Thyroid gland (tissue), 4 donors: ENCODE measurements around the gene EBI3. TPM values are rescaled to one million over a fixed set of nuclear protein-coding genes. Genes with fewer than 3 reads are reported as not detected.
"Not testable (repeated sequence)": the region's sequence is repeated elsewhere in the genome, so short reads cannot be mapped to it uniquely, and the experiment has no call there.

Source experiments
- DNase-seq, 2 donors: peaks; one replicate each; pipeline ENCODE4 v3.0.0-alpha.2; 2019
- H3K27ac ChIP-seq, 3 donors: fragments of 200-600 bp; sonication (generic); 1 replicate in 2 of 3; 2 replicates in 1 of 3; pipeline ENCODE4 v1.5.1; 2016 to 2019; ENCODE audit warnings: mild to moderate bottlenecking in 1 of 3, moderate library complexity in 1 of 3
- H3K27me3 ChIP-seq: fragments of 200-600 bp; sonication (generic); one replicate; pipeline ENCODE4 v1.5.1; 2019
- H3K36me3 ChIP-seq, 2 donors: fragments of 200-600 bp; sonication (generic); one replicate each; pipeline ENCODE4 v1.5.1; 2016 to 2019
- H3K4me1 ChIP-seq, 2 donors: fragments of 200-600 bp; sonication (generic); one replicate each; pipeline ENCODE4 v1.5.1; 2017 to 2019
- H3K4me3 ChIP-seq, 3 donors: fragments of 200-600 bp; sonication (generic); replicated peaks in 1 of 3; 1 replicate in 2 of 3; 2 replicates in 1 of 3; pipeline ENCODE4 v1.5.1; 2016; ENCODE audit warnings: mild to moderate bottlenecking in 1 of 3
- H3K9me3 ChIP-seq: fragments of 200-600 bp; sonication (generic); one replicate; pipeline ENCODE4 v1.5.1; 2017
- POLR2A ChIP-seq, 2 donors: fragments of 450-650 bp; IDR thresholded peaks; one replicate each; pipeline ENCODE4 v1.6.1; 2017; ENCODE audit warnings: antibody characterized with exemption in 2 of 2, mild to moderate bottlenecking in 2 of 2, moderate library complexity in 1 of 2
- WGBS, 2 donors: methylation state at CpG; one replicate each; pipeline ENCODE4 v1.1.5; 2017; 5-methylcytosine and 5-hydroxymethylcytosine counted together
- intact Hi-C: fragments of 100-400 bp; cut with DNase I; formaldehyde crosslinking; loops from one replicate; pipeline ENCODE4 v1.15.1; 2023
- total RNA-seq, 4 donors: library from RNA; depleted of rRNA; stranded (reverse); fragments of >200 nt; gene quantifications; one replicate each; pipeline ENCODE4 v1.2.3, GENCODE V29; 2016
- TF ChIP-seq, protein P1 (sequence below), 6 experiments: fragments of 200-600 bp in 3 of 6; fragments of 450-650 bp in 3 of 6; sonication (generic) in 3 of 6; IDR thresholded peaks; one replicate each; pipeline ENCODE4 v1.5.1; 2016 to 2019; ENCODE audit warnings: antibody characterized with exemption in 6 of 6, mild to moderate bottlenecking in 2 of 6, inconsistent platforms in 1 of 6, moderate library complexity in 1 of 6

EBI3 gene
- total RNA-seq, 4 donors from 2014 or later, result 0.49 to 4.5 (median 2.0) TPM

DNA sequence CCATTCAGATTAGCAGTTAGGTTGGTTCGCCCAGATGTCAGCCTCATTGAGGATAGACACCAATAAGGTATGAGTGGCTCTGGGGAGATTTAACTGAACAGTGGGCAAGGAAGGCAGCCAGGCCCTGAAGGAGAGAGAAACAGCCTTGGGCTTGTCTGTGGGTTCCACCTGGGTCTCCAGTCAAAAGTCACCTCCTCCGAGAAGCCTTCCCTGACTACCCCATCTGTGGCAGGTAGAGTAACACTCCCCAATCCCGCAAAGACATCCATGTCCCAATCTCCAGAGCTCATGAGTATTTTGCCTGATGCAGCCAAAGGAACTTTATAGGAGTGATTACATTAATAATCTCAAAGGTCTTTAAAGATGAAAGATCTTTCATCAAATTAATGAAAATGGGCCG lies 9.5 kb downstream of the EBI3 start:
- Histone ChIP-seq H3K9me3 (no peaks in the 10 kb centered on the region), H3K4me1 (no peaks in the 10 kb centered on the region), H3K36me3 (no peaks in the 10 kb centered on the region), H3K4me3 (no peak overlapping the region), H3K27ac (no peak overlapping the region), H3K27me3 (no peaks in the 10 kb centered on the region)
- WGBS, 2 donors, result 88 to 95% methylated on average over 4 of the region's 4 CpGs
- DNase-seq, result no peak
- no peak for TF ChIP-seq POLR2A (IDR thresholded peaks at IDR 0.05)
- TF ChIP-seq, protein P1, sequence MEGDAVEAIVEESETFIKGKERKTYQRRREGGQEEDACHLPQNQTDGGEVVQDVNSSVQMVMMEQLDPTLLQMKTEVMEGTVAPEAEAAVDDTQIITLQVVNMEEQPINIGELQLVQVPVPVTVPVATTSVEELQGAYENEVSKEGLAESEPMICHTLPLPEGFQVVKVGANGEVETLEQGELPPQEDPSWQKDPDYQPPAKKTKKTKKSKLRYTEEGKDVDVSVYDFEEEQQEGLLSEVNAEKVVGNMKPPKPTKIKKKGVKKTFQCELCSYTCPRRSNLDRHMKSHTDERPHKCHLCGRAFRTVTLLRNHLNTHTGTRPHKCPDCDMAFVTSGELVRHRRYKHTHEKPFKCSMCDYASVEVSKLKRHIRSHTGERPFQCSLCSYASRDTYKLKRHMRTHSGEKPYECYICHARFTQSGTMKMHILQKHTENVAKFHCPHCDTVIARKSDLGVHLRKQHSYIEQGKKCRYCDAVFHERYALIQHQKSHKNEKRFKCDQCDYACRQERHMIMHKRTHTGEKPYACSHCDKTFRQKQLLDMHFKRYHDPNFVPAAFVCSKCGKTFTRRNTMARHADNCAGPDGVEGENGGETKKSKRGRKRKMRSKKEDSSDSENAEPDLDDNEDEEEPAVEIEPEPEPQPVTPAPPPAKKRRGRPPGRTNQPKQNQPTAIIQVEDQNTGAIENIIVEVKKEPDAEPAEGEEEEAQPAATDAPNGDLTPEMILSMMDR (IDR thresholded peaks at IDR 0.05), result no peak
- intact Hi-C loops, result no loop called here

DNA sequence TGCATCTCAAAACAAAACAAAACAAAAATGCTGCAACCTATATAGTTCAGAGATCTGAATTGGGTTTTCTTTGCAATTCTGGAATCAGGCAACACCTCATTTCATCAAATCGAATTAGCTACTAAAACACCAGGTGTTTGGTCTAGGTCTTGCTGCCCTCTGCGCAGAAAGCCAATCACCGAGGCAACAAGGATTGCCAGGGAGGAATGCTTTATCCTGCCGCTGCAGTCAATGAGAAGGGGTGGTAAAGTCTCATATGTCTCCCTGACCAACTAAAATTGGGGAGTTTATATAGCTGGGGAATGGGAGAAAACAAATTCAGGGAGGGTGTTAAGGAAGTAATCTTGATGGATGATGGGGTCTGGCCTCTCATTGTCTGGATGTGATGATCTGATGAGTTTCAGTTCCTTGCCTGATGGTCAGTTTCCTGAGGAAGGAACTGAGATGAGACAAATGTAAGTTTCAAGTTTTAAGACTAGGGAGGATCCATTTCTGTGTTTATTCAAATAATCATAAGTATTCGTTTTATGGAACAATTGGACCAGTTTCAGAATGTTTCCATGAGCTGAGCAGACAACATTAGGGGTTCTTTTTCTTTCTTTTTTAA lies 12.6 kb downstream of the EBI3 start:
- H3K27ac ChIP-seq, result no peak overlapping the region
- intact Hi-C loops, result loop anchor here (10.0 kb wide), 1 partner anchor 163 kb away; the partner anchor contains the start of genes CHAF1A and SH3GL1
- no peaks in the 10 kb centered on the region for H3K9me3 ChIP-seq
- H3K4me1 ChIP-seq, result peaks cover 0 to 5% of the 10 kb centered on the region in 2 donors
- H3K27me3 ChIP-seq, result no peaks in the 10 kb centered on the region
- no peaks in the 10 kb centered on the region for H3K36me3 ChIP-seq
- no peak for DNase-seq
- 74 to 80% methylated on average over 5 of the region's 5 CpGs for WGBS, 2 donors
- TF ChIP-seq POLR2A (IDR thresholded peaks at IDR 0.05), result no peak
- TF ChIP-seq, protein P1 (IDR thresholded peaks at IDR 0.05), result no peak
- no peak overlapping the region for H3K4me3 ChIP-seq

GRCh38 chr19:4245938-4246337 lies 16.6 kb downstream of the EBI3 start:
- not testable (repeated sequence) for H3K4me3 ChIP-seq, DNase-seq, H3K27me3 ChIP-seq, H3K27ac ChIP-seq, H3K9me3 ChIP-seq
- Histone ChIP-seq H3K4me1 (peaks cover 5 to 12% of the 10 kb centered on the region in 2 donors), H3K36me3 (peaks cover 14 to 19% of the 10 kb centered on the region in 2 donors)
- WGBS, 2 donors, result 94 to 99% methylated on average over 6 of the region's 6 CpGs
- intact Hi-C loops, result loop anchor here (10.0 kb wide), 1 partner anchor 159 kb away; the partner anchor contains the start of genes CHAF1A and SH3GL1

DNA sequence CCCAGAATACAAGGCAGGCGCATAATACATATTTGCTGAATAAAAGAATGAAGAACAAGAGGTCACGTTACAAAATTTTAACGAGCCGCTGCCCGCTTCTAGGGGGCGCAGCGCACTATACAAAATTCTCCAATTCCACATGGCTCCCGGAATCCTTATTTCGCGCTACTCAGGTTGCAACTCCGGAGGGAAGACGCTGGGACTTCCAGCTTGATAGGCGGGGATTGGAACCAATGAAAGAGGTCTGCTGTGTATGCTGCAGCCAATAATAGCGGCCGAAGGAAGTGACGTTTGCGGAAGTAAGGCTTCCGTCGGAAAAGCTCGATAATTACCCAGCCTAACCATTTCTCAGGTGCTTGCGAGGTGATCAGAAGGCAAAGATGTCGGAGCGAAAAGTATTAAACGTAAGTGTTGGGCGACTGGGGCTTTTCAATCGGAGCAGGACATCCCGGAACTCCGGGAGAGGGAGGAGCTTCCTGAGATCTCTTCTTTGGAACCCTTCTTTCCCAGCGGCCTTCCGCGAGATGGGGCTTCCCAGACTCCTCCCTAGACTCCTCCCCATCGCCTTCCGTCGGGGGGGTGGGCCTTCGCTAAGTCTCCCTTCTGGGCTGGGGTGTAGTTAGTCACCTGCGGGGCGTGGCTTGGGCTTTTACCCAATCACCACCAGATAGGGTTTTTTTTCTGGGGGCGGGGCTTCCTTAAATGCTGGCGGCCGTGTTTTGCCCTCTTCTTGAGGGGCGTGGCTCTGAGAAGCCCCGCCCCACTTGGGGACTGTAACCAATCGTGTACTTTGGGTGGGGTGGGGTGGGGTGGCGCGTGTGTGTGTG lies 17.7 kb downstream of the EBI3 start, which contains the start of gene YJU2:
Gene YJU2 (plus strand): TSS at position 314 of the 827 bp plus-strand sequence. CDS start 67 bp downstream, at position 381.
- no peaks in the 10 kb centered on the region for H3K27me3 ChIP-seq
- peak within 1 kb of the TSS in 2 of 3 donors; percentile 46 to 72 for H3K4me3 ChIP-seq
- H3K9me3 ChIP-seq, result no peaks in the 10 kb centered on the region
- TF ChIP-seq, protein P1 (IDR thresholded peaks at IDR 0.05), result peak in 4 of 6 experiments; percentile 40 to 54 (median 45)
- peak in 1 of 2 donors; percentile 40 for TF ChIP-seq POLR2A (IDR thresholded peaks at IDR 0.05)
- intact Hi-C loops, result loop anchor here (10.0 kb wide), 1 partner anchor 158 kb away; the partner anchor contains the start of genes CHAF1A and SH3GL1
- peak within 1 kb of the TSS; percentile 87 to 98 (median 92) for H3K27ac ChIP-seq
- peaks cover 18 to 29% of the 10 kb centered on the region in 2 donors for H3K36me3 ChIP-seq
- peak; percentile 99 for DNase-seq
- H3K4me1 ChIP-seq, result peaks cover 5 to 12% of the 10 kb centered on the region in 2 donors
- WGBS, 2 donors, result 1% methylated on average over 34 to 35 of the region's 45 CpGs

GRCh38 chr19:4256563-4256962 lies 27.2 kb downstream of the EBI3 start:
- no peak overlapping the region for H3K27ac ChIP-seq
- DNase-seq, result no peak
- no peak overlapping the region for H3K4me3 ChIP-seq
- peaks cover 59 to 81% of the 10 kb centered on the region in 2 donors for H3K36me3 ChIP-seq
- WGBS, 2 donors, result 96 to 100% methylated on average over 3 to 4 of the region's 4 CpGs
- no peaks in the 10 kb centered on the region for H3K4me1 ChIP-seq
- no peaks in the 10 kb centered on the region for H3K27me3 ChIP-seq
- no peaks in the 10 kb centered on the region for H3K9me3 ChIP-seq
- intact Hi-C loops, result no loop called here
- TF ChIP-seq, protein P1 (IDR thresholded peaks at IDR 0.05), result no peak
- no peak for TF ChIP-seq POLR2A (IDR thresholded peaks at IDR 0.05)
